Trophoblast cell (in vitro differentiated cells and primary cell): ENCODE results near the gene TECTB.

ENCODE experiments used
- DNase-seq, 2 donors: peaks; one replicate each; pipeline ENCODE4 v3.0.0-alpha.2; 2016
- H2AFZ ChIP-seq: 2 replicates; pipeline ENCODE4 v1.6.1; 2013; ENCODE audit warnings: low read length, moderate library complexity, mild to moderate bottlenecking; ENCODE audit not compliant: insufficient read depth, poor library complexity
- H2AK5ac ChIP-seq: 2 replicates; pipeline ENCODE4 v1.6.1; 2013; ENCODE audit warnings: mild to moderate bottlenecking, low read length
- H2BK120ac ChIP-seq: 2 replicates; pipeline ENCODE4 v1.6.1; 2013; ENCODE audit warnings: low read length, mild to moderate bottlenecking, moderate library complexity; ENCODE audit not compliant: insufficient read depth, poor library complexity
- H2BK12ac ChIP-seq: 2 replicates; pipeline ENCODE4 v1.6.1; 2013; ENCODE audit warnings: mild to moderate bottlenecking, low read length, moderate library complexity
- H2BK5ac ChIP-seq: 2 replicates; pipeline ENCODE4 v1.6.1; 2013; ENCODE audit warnings: low read length, low read depth, moderate library complexity, mild to moderate bottlenecking; ENCODE audit not compliant: poor library complexity
- H3K14ac ChIP-seq: 2 replicates; pipeline ENCODE4 v1.6.1; 2013; ENCODE audit warnings: mild to moderate bottlenecking, low read length
- H3K18ac ChIP-seq: 2 replicates; pipeline ENCODE4 v1.6.1; 2013; ENCODE audit warnings: mild to moderate bottlenecking, low read length
- H3K23ac ChIP-seq: 2 replicates; pipeline ENCODE4 v1.6.1; 2013; ENCODE audit warnings: low read length
- H3K27ac ChIP-seq: 2 replicates; pipeline ENCODE4 v1.5.1; 2013; ENCODE audit warnings: low read depth, mild to moderate bottlenecking, inconsistent platforms, low read length, moderate library complexity
- H3K27me3 ChIP-seq: 2 replicates; pipeline ENCODE4 v1.6.1; 2013; ENCODE audit warnings: inconsistent platforms, mild to moderate bottlenecking, low read length, moderate library complexity; ENCODE audit not compliant: insufficient read depth
- H3K36me3 ChIP-seq, 2 experiments: 1 replicate in 1 of 2; 2 replicates in 1 of 2; pipeline ENCODE4 v1.6.1; 2013; ENCODE audit warnings: low read length in 2 of 2, mild to moderate bottlenecking in 2 of 2, moderate library complexity in 1 of 2; ENCODE audit not compliant: insufficient read depth in 2 of 2, control insufficient read depth in 1 of 2
- H3K4ac ChIP-seq: 2 replicates; pipeline ENCODE4 v1.6.1; 2013; ENCODE audit warnings: low read depth, mild to moderate bottlenecking, low read length, moderate library complexity
- H3K4me1 ChIP-seq, 2 experiments: 1 replicate in 1 of 2; 2 replicates in 1 of 2; pipeline ENCODE4 v1.6.1; 2013; ENCODE audit warnings: low read length in 2 of 2, mild to moderate bottlenecking in 2 of 2, moderate library complexity in 1 of 2; ENCODE audit not compliant: insufficient read depth in 2 of 2, control insufficient read depth in 1 of 2
- H3K4me2 ChIP-seq: 2 replicates; pipeline ENCODE4 v1.6.1; 2013; ENCODE audit warnings: inconsistent platforms, mild to moderate bottlenecking, low read length, moderate library complexity
- H3K4me3 ChIP-seq: 2 replicates; pipeline ENCODE4 v1.5.1; 2013; ENCODE audit warnings: mild to moderate bottlenecking, low read depth, low read length, inconsistent platforms
- H3K79me1 ChIP-seq: one replicate; pipeline ENCODE4 v1.6.1; 2013; ENCODE audit warnings: low read length
- H3K79me2 ChIP-seq: 2 replicates; pipeline ENCODE4 v1.6.1; 2013; ENCODE audit warnings: low read length, mild to moderate bottlenecking; ENCODE audit not compliant: control insufficient read depth, insufficient read depth, poor library complexity
- H3K9ac ChIP-seq: 2 replicates; pipeline ENCODE4 v1.6.1; 2013; ENCODE audit warnings: mild to moderate bottlenecking, low read length
- H3K9me3 ChIP-seq: 2 replicates; pipeline ENCODE4 v1.6.1; 2013; ENCODE audit warnings: low read depth, mild to moderate bottlenecking, control low read depth, inconsistent platforms, low read length; ENCODE audit not compliant: insufficient read depth
- H4K12ac ChIP-seq: 2 replicates; pipeline ENCODE4 v1.6.1; 2013; ENCODE audit warnings: low read depth, mild to moderate bottlenecking, low read length, moderate library complexity
- H4K8ac ChIP-seq: 2 replicates; pipeline ENCODE4 v1.6.1; 2013; ENCODE audit warnings: low read depth, mild to moderate bottlenecking, low read length, moderate library complexity
- H4K91ac ChIP-seq: one replicate; pipeline ENCODE4 v1.6.1; 2013; ENCODE audit warnings: low read depth, mild to moderate bottlenecking, low read length, moderate library complexity
- WGBS: extraction: QIAGEN DNeasy Blood & Tissue Kit; methylation state at CpG from one replicate; pipeline ENCODE4 v1.1.7; 2013; ENCODE audit warnings: missing lambda C conversion rate; ENCODE audit not compliant: insufficient read length, insufficient coverage; ENCODE audit errors: extremely low coverage; 5-methylcytosine and 5-hydroxymethylcytosine counted together

TECTB gene

GRCh38 chr10:112239347-112239746 is 43.9 kb upstream of the TECTB start:
- WGBS, result no CpG with 5 or more reads among the region's 5 CpGs
- H4K91ac ChIP-seq, result no peak overlapping the region
- no peak overlapping the region for H2BK5ac ChIP-seq
- H3K4me1 ChIP-seq, result no peaks in the 10 kb centered on the region
- no peak overlapping the region for H2BK120ac ChIP-seq
- no peak overlapping the region for H4K12ac ChIP-seq
- no peaks in the 10 kb centered on the region for H3K27me3 ChIP-seq
- H2AK5ac ChIP-seq, result no peak overlapping the region
- no peaks in the 10 kb centered on the region for H3K36me3 ChIP-seq
- H2AFZ ChIP-seq, result no peak overlapping the region
- H4K8ac ChIP-seq, result no peak overlapping the region
- H3K4ac ChIP-seq, result no peak overlapping the region
- H3K27ac ChIP-seq, result no peak overlapping the region
- no peak overlapping the region for H3K18ac ChIP-seq
- DNase-seq, result no peak
- H3K23ac ChIP-seq, result no peak overlapping the region
- H3K9me3 ChIP-seq, result peaks cover 14% of the 10 kb centered on the region
- no peak overlapping the region for H2BK12ac ChIP-seq
- no peak overlapping the region for H3K4me2 ChIP-seq
- H3K9ac ChIP-seq, result no peak overlapping the region
- no peaks in the 10 kb centered on the region for H3K79me2 ChIP-seq
- no peaks in the 10 kb centered on the region for H3K79me1 ChIP-seq
- H3K4me3 ChIP-seq, result no peak overlapping the region
- H3K14ac ChIP-seq, result no peak overlapping the region

GRCh38 chr10:112240441-112240840 is 42.8 kb upstream of the TECTB start:
- no peak overlapping the region for H2BK5ac ChIP-seq
- no peaks in the 10 kb centered on the region for H3K4me1 ChIP-seq
- no peak overlapping the region for H3K18ac ChIP-seq
- no peak overlapping the region for H3K9ac ChIP-seq
- H3K79me1 ChIP-seq, result no peaks in the 10 kb centered on the region
- no peaks in the 10 kb centered on the region for H3K36me3 ChIP-seq
- WGBS, result no CpG with 5 or more reads among the region's 13 CpGs
- H3K4me3 ChIP-seq, result no peak overlapping the region
- no peaks in the 10 kb centered on the region for H3K79me2 ChIP-seq
- no peak overlapping the region for H4K91ac ChIP-seq
- H3K23ac ChIP-seq, result no peak overlapping the region
- H2AK5ac ChIP-seq, result no peak overlapping the region
- no peak overlapping the region for H3K27ac ChIP-seq
- no peak overlapping the region for H3K14ac ChIP-seq
- no peak overlapping the region for H2BK12ac ChIP-seq
- no peaks in the 10 kb centered on the region for H3K27me3 ChIP-seq
- no peak for DNase-seq
- no peak overlapping the region for H2AFZ ChIP-seq
- H3K9me3 ChIP-seq, result peaks cover 14% of the 10 kb centered on the region
- H3K4ac ChIP-seq, result no peak overlapping the region
- no peak overlapping the region for H4K8ac ChIP-seq
- H4K12ac ChIP-seq, result no peak overlapping the region
- H2BK120ac ChIP-seq, result no peak overlapping the region
- H3K4me2 ChIP-seq, result no peak overlapping the region

DNA sequence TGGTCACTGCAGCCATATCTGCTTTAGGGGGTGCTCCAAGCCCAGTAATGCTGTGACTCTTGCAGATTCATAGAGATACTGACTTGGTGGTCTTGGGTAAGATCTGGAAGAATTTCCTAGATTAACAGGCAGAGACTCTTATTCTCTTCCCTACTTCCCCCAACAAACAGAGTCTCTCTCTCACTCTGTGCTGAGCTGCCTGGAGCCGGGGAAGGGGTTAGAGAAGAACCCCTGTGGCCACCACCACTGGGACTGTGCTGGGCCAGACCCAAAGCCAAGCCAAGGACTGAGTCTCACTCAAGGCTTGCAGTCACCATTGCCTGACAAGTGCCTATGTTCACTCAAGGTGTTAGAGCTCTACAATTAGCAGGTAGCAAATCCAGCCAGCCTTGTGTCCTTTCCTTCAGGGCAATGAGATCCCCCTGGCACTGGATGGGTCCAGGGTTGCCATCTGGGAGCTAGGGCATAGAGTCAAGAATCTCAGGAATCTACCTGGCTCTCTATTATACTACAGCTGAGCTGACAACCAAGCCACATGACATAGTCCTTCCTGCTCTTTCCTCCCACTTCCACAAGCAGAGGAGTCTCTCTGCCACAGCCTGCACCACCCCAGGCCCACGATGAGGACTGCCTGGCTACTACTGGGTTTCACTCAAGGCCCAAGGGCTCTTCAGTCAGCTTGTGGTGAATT is 41.4 kb upstream of the TECTB start:
- H3K27ac ChIP-seq, result no peak overlapping the region
- no peaks in the 10 kb centered on the region for H3K4me1 ChIP-seq
- no peaks in the 10 kb centered on the region for H3K79me2 ChIP-seq
- no peak overlapping the region for H2AK5ac ChIP-seq
- H2BK12ac ChIP-seq, result no peak overlapping the region
- H2BK5ac ChIP-seq, result no peak overlapping the region
- DNase-seq, result no peak
- no peaks in the 10 kb centered on the region for H3K36me3 ChIP-seq
- no peak overlapping the region for H4K8ac ChIP-seq
- no peak overlapping the region for H4K91ac ChIP-seq
- no CpG with 5 or more reads among the region's 2 CpGs for WGBS
- H3K9me3 ChIP-seq, result peaks cover 14% of the 10 kb centered on the region
- H3K23ac ChIP-seq, result no peak overlapping the region
- no peak overlapping the region for H4K12ac ChIP-seq
- no peak overlapping the region for H3K18ac ChIP-seq
- no peak overlapping the region for H3K4me2 ChIP-seq
- no peak overlapping the region for H3K4me3 ChIP-seq
- H3K14ac ChIP-seq, result no peak overlapping the region
- H3K9ac ChIP-seq, result no peak overlapping the region
- H3K4ac ChIP-seq, result no peak overlapping the region
- H3K79me1 ChIP-seq, result no peaks in the 10 kb centered on the region
- no peaks in the 10 kb centered on the region for H3K27me3 ChIP-seq
- no peak overlapping the region for H2BK120ac ChIP-seq
- no peak overlapping the region for H2AFZ ChIP-seq

DNA sequence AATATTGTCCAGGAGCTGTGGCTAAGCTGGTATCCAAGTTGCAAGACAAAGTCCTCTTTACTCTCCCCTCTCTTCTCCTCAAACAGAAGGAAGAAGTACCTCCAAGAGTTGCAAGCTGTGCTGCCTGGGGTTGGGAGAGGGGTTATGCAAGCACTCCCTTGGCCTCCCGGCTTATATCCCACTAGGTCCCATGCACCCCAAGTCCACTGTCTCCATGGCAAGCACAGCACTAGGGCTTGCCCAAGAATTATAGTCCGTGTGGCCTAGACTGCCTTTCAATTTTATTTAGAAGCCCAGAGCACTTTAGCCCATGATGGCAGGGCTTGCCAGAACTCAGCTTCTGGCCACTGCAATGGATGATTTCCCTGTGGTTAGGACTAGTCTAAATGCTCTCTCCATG is 40.4 kb upstream of the TECTB start:
- Histone ChIP-seq H4K12ac (no peak overlapping the region), H3K4me3 (no peak overlapping the region), H2AK5ac (no peak overlapping the region), H4K8ac (no peak overlapping the region), H2AFZ (no peak overlapping the region), H3K36me3 (no peaks in the 10 kb centered on the region), H4K91ac (no peak overlapping the region), H2BK12ac (no peak overlapping the region), H3K79me1 (no peaks in the 10 kb centered on the region), H3K23ac (no peak overlapping the region), H3K9me3 (peaks cover 14% of the 10 kb centered on the region), H3K4ac (no peak overlapping the region), H3K4me2 (no peak overlapping the region), H3K27ac (no peak overlapping the region), H2BK5ac (no peak overlapping the region), H2BK120ac (no peak overlapping the region), H3K9ac (no peak overlapping the region), H3K4me1 (no peaks in the 10 kb centered on the region), H3K18ac (no peak overlapping the region), H3K27me3 (no peaks in the 10 kb centered on the region), H3K14ac (no peak overlapping the region), H3K79me2 (no peaks in the 10 kb centered on the region)
- no CpG with 5 or more reads among the region's 2 CpGs for WGBS
- no peak for DNase-seq
